COLO668 (cell line): ENCODE measurements around the gene CCDC60.
"Not testable (repeated sequence)": the region's sequence is repeated elsewhere in the genome, so short reads cannot be mapped to it uniquely, and the experiment has no call there.

Source experiments
- DNase-seq: peaks from one replicate; lab custom pipeline; 2025; ENCODE audit not compliant: unreplicated experiment; lab: John Stamatoyannopoulos, UW

CCDC60 gene

GRCh38 chr12:119338593-119339363, 4.2 kb downstream of the CCDC60 start:
- DNase-seq: no peak

- no peak for DNase-seq
Observed at GRCh38 chr12:119340578-119340977, 6.0 kb downstream of the CCDC60 start.

GRCh38 chr12:119341020-119341419, 6.5 kb downstream of the CCDC60 start:
- DNase-seq: no peak

- DNase-seq: no peak
Observed at GRCh38 chr12:119341988-119342387, 7.5 kb downstream of the CCDC60 start.

GRCh38 chr12:119343130-119343529, 8.6 kb downstream of the CCDC60 start:
- DNase-seq: no peak

GRCh38 chr12:119354172-119354571, 19.6 kb downstream of the CCDC60 start:
- DNase-seq: peak; percentile 31

- DNase-seq: not testable (repeated sequence)
Observed at GRCh38 chr12:119360366-119360765, 25.8 kb downstream of the CCDC60 start.

GRCh38 chr12:119363037-119363436, 28.5 kb downstream of the CCDC60 start:
- no peak for DNase-seq

GRCh38 chr12:119363490-119363889, 29.0 kb downstream of the CCDC60 start:
- DNase-seq: no peak

GRCh38 chr12:119365451-119365850, 30.9 kb downstream of the CCDC60 start:
- DNase-seq: no peak

- DNase-seq: no peak
Observed at GRCh38 chr12:119366007-119366406, 31.5 kb downstream of the CCDC60 start.

GRCh38 chr12:119369161-119369560, 34.6 kb downstream of the CCDC60 start:
- DNase-seq: no peak

- peak; percentile 49 for DNase-seq
Observed at GRCh38 chr12:119369907-119370546, 35.5 kb downstream of the CCDC60 start.

- DNase-seq: no peak
Observed at GRCh38 chr12:119372540-119372939, 38.0 kb downstream of the CCDC60 start.

GRCh38 chr12:119373001-119373400, 38.5 kb downstream of the CCDC60 start:
- DNase-seq: no peak

GRCh38 chr12:119373666-119374065, 39.1 kb downstream of the CCDC60 start:
- DNase-seq: no peak

- no peak for DNase-seq
Observed at GRCh38 chr12:119374635-119375034, 40.1 kb downstream of the CCDC60 start.

- DNase-seq: no peak
Observed at GRCh38 chr12:119375075-119375882, 40.8 kb downstream of the CCDC60 start.

- DNase-seq: no peak
Observed at GRCh38 chr12:119375883-119376190, 41.3 kb downstream of the CCDC60 start.

- no peak for DNase-seq
Observed at GRCh38 chr12:119378903-119379302, 44.4 kb downstream of the CCDC60 start.

- no peak for DNase-seq
Observed at GRCh38 chr12:119381471-119382235, 47.1 kb downstream of the CCDC60 start.
